ENCODE measurements around the gene DUSP19. TPM values are rescaled to one million over a fixed set of nuclear protein-coding genes. Genes with fewer than 3 reads are reported as not detected.
A peak's percentile ranks its signal among the peaks of the same experiment; 100 is the strongest.

DUSP19 gene
- total RNA-seq, 1 experiment from 2014 or later = 3.6 TPM

- H3K4me1 Mint-ChIP-seq (ENCODE audit: low read depth, unreplicated experiment) = peaks cover 37% of the 10 kb centered on the region
- H3K9me3 Mint-ChIP-seq (ENCODE audit: unreplicated experiment) = no peaks in the 10 kb centered on the region
- Histone ChIP-seq H3K4me3 (ENCODE audit: low read depth, low read length) (no peak overlapping the region), H3K4me1 (peaks cover 23% of the 10 kb centered on the region), H3K27me3 (replicated peaks; ENCODE audit: control insufficient read depth, insufficient read depth, low read length) (no peaks in the 10 kb centered on the region), H3K36me3 (ENCODE audit: control insufficient read depth, insufficient read depth, low read length) (no peaks in the 10 kb centered on the region), H3K9me3 (no peaks in the 10 kb centered on the region)
- intact Hi-C loops (cut with micrococcal nuclease; ENCODE audit: unreplicated experiment) = no loop called here
- H3K36me3 Mint-ChIP-seq (ENCODE audit: insufficient read depth, unreplicated experiment) = peaks cover 22% of the 10 kb centered on the region
- peak overlapping the region; percentile 13 for H3K4me3 Mint-ChIP-seq (ENCODE audit: unreplicated experiment)
- H3K27me3 Mint-ChIP-seq (ENCODE audit: insufficient read depth, unreplicated experiment) = no peaks in the 10 kb centered on the region
- ChIA-PET CTCF (no interaction called here), POLR2A (no interaction called here)
- H3K27ac Mint-ChIP-seq (ENCODE audit: unreplicated experiment) = no peak overlapping the region
- BruUV-seq (replicated peaks) = no TSS peak
- no peak for DNase-seq
- no peak for TF ChIP-seq CTCF (IDR thresholded peaks at IDR 0.05; ENCODE audit: insufficient read depth in 1 of 2, low read depth in 1 of 2, low read length in 1 of 2, severe bottlenecking in 1 of 2, unreplicated experiment in 1 of 2)
Measured at GRCh38 chr2:183033951-183034350, 44.6 kb upstream of the DUSP19 start.

- no peak overlapping the region for H3K27ac Mint-ChIP-seq (ENCODE audit: unreplicated experiment)
- intact Hi-C loops (cut with micrococcal nuclease; ENCODE audit: unreplicated experiment) = no loop called here
- H3K4me3 ChIP-seq (ENCODE audit: low read depth, low read length) = no peak overlapping the region
Measured at GRCh38 chr2:183034806-183035205, 43.7 kb upstream of the DUSP19 start.

GRCh38 chr2:183035298-183035953, 43.1 kb upstream of the DUSP19 start:
- no peak for TF ChIP-seq CTCF (IDR thresholded peaks at IDR 0.05; ENCODE audit: insufficient read depth in 1 of 2, low read depth in 1 of 2, low read length in 1 of 2, severe bottlenecking in 1 of 2, unreplicated experiment in 1 of 2)
- H3K4me1 Mint-ChIP-seq (ENCODE audit: low read depth, unreplicated experiment) = peaks cover 28% of the 10 kb centered on the region
- Histone ChIP-seq H3K27me3 (replicated peaks; ENCODE audit: control insufficient read depth, insufficient read depth, low read length) (no peaks in the 10 kb centered on the region; the same call in 1 of the 2 replicates), H3K4me3 (ENCODE audit: low read depth, low read length) (peak overlapping the region; percentile 99; the same call in 1 of the 2 replicates), H3K4me1 (peaks cover 23% of the 10 kb centered on the region), H3K9me3 (no peaks in the 10 kb centered on the region), H3K36me3 (ENCODE audit: control insufficient read depth, insufficient read depth, low read length) (no peaks in the 10 kb centered on the region)
- peak overlapping the region; percentile 42 for H3K27ac Mint-ChIP-seq (ENCODE audit: unreplicated experiment)
- no TSS peak for BruUV-seq (replicated peaks)
- H3K36me3 Mint-ChIP-seq (ENCODE audit: insufficient read depth, unreplicated experiment) = peaks cover 17% of the 10 kb centered on the region
- DNase-seq = no peak
- intact Hi-C loops (cut with micrococcal nuclease; ENCODE audit: unreplicated experiment) = no loop called here
- H3K27me3 Mint-ChIP-seq (ENCODE audit: insufficient read depth, unreplicated experiment) = no peaks in the 10 kb centered on the region
- POLR2A ChIA-PET = no interaction called here
- CTCF ChIA-PET = no interaction called here
- H3K4me3 Mint-ChIP-seq (ENCODE audit: unreplicated experiment) = peak overlapping the region; percentile 89
- no peaks in the 10 kb centered on the region for H3K9me3 Mint-ChIP-seq (ENCODE audit: unreplicated experiment)

More at GRCh38 chr2:183034806-183035205, 43.7 kb upstream of the DUSP19 start:
- no peak for DNase-seq
- Mint-ChIP-seq H3K9me3 (ENCODE audit: unreplicated experiment) (no peaks in the 10 kb centered on the region), H3K27me3 (ENCODE audit: insufficient read depth, unreplicated experiment) (no peaks in the 10 kb centered on the region), H3K4me1 (ENCODE audit: low read depth, unreplicated experiment) (peaks cover 32% of the 10 kb centered on the region), H3K4me3 (ENCODE audit: unreplicated experiment) (peak overlapping the region; percentile 13), H3K36me3 (ENCODE audit: insufficient read depth, unreplicated experiment) (peaks cover 17% of the 10 kb centered on the region)
- H3K4me1 ChIP-seq = peaks cover 23% of the 10 kb centered on the region
- H3K9me3 ChIP-seq = no peaks in the 10 kb centered on the region
- no peaks in the 10 kb centered on the region for H3K27me3 ChIP-seq (replicated peaks; ENCODE audit: control insufficient read depth, insufficient read depth, low read length)
- ChIA-PET CTCF (no interaction called here), POLR2A (no interaction called here)
- no TSS peak for BruUV-seq (replicated peaks)
- TF ChIP-seq CTCF (IDR thresholded peaks at IDR 0.05; ENCODE audit: insufficient read depth in 1 of 2, low read depth in 1 of 2, low read length in 1 of 2, severe bottlenecking in 1 of 2, unreplicated experiment in 1 of 2) = no peak
- no peaks in the 10 kb centered on the region for H3K36me3 ChIP-seq (ENCODE audit: control insufficient read depth, insufficient read depth, low read length)
